IMR-90 (cell line): ENCODE results near the gene FAM98B. TPM values are rescaled to one million over a fixed set of nuclear protein-coding genes. Genes with fewer than 3 reads are reported as not detected.

Experiments used
- ATAC-seq: fragments of 200-7000 bp; cut with Tn5 transposase; 2 replicates; pipeline ENCODE4 v1.9.1; 2020; ENCODE audit warnings: low read depth, mild to moderate bottlenecking, moderate library complexity
- BruUV-seq: library from RNA; stranded (reverse); fragments of 400-500 nt; replicated peaks from 2 replicates; lab custom pipeline; 2021; lab: Mats Ljungman, UMichigan
- CTCF ChIA-PET: fragments of 300-600 bp; formaldehyde crosslinking; extraction: SDS; loops from one replicate; lab custom pipeline; 2021; ENCODE audit warnings: antibody characterized with exemption; lab: Yijun Ruan, JAX
- POLR2A ChIA-PET: fragments of 300-600 bp; sonication (Branson Sonifier 250); formaldehyde crosslinking; loops from one replicate; lab custom pipeline; 2022; ENCODE audit warnings: antibody characterized with exemption; ENCODE audit not compliant: unreplicated experiment; lab: Charles Lee
- DNase-seq: peaks from one replicate; pipeline ENCODE4 v3.0.0; 2013
- H2AFZ ChIP-seq: replicated peaks from 2 replicates; pipeline ENCODE3; 2013; ENCODE audit warnings: low read length, mild to moderate bottlenecking; ENCODE audit not compliant: poor library complexity
- H2AK5ac ChIP-seq: 2 replicates; pipeline ENCODE4 v1.6.1; 2013; ENCODE audit warnings: low read depth, low read length, inconsistent platforms
- H2AK9ac ChIP-seq: replicated peaks from 2 replicates; pipeline ENCODE3; 2013; ENCODE audit warnings: mild to moderate bottlenecking, low read depth, low read length, moderate library complexity; ENCODE audit not compliant: poor library complexity
- H2BK120ac ChIP-seq: 2 replicates; pipeline ENCODE4 v1.6.1; 2013; ENCODE audit warnings: low read depth, low read length, inconsistent platforms
- H2BK15ac ChIP-seq: 3 replicates; pipeline ENCODE4 v1.6.1; 2013; ENCODE audit warnings: low read depth, low read length, inconsistent platforms
- H2BK20ac ChIP-seq: 2 replicates; pipeline ENCODE4 v1.6.1; 2013; ENCODE audit warnings: low read depth, mild to moderate bottlenecking, inconsistent platforms, low read length, moderate library complexity
- H2BK5ac ChIP-seq: 2 replicates; pipeline ENCODE4 v1.6.1; 2013; ENCODE audit warnings: mild to moderate bottlenecking, low read depth, low read length, inconsistent platforms; ENCODE audit not compliant: poor library complexity, severe bottlenecking
- H3K14ac ChIP-seq: replicated peaks from 2 replicates; pipeline ENCODE4 v1.6.1; 2013; ENCODE audit warnings: low read depth, low read length, inconsistent platforms
- H3K18ac ChIP-seq: 2 replicates; pipeline ENCODE4 v1.6.1; 2013; ENCODE audit warnings: low read depth, low read length, control low read depth
- H3K23ac ChIP-seq: 2 replicates; pipeline ENCODE4 v1.6.1; 2013; ENCODE audit warnings: low read depth, low read length, inconsistent platforms
- H3K27ac ChIP-seq: 2 replicates; pipeline ENCODE4 v1.5.1; 2013; ENCODE audit warnings: mild to moderate bottlenecking, control low read depth, low read length; ENCODE audit not compliant: insufficient read depth
- H3K27me3 ChIP-seq: 2 replicates; pipeline ENCODE4 v1.6.1; 2013; ENCODE audit warnings: low read length; ENCODE audit not compliant: control insufficient read depth, insufficient read depth
- H3K36me3 ChIP-seq: 2 replicates; pipeline ENCODE4 v1.6.1; 2013; ENCODE audit warnings: low read length, mixed read lengths; ENCODE audit not compliant: control insufficient read depth, insufficient read depth
- H3K4ac ChIP-seq: 2 replicates; pipeline ENCODE4 v1.6.1; 2013; ENCODE audit warnings: low read depth, low read length, inconsistent platforms
- H3K4me1 ChIP-seq: 2 replicates; pipeline ENCODE4 v1.6.1; 2013; ENCODE audit warnings: low read length, mixed read lengths; ENCODE audit not compliant: control insufficient read depth, insufficient read depth
- H3K4me2 ChIP-seq: 2 replicates; pipeline ENCODE4 v1.6.1; 2013; ENCODE audit warnings: low read depth, mild to moderate bottlenecking, control low read depth, low read length, moderate library complexity
- H3K4me3 ChIP-seq: 2 replicates; pipeline ENCODE4 v1.5.1; 2013; ENCODE audit warnings: low read depth, mild to moderate bottlenecking, control low read depth, low read length, moderate library complexity; ENCODE audit not compliant: insufficient read depth
- H3K56ac ChIP-seq: 2 replicates; pipeline ENCODE4 v1.6.1; 2013; ENCODE audit warnings: low read length, inconsistent platforms; ENCODE audit not compliant: insufficient read depth; ENCODE audit errors: extremely low read depth
- H3K79me1 ChIP-seq, 2 experiments: 2 replicates each; pipeline ENCODE4 v1.6.1; 2013; ENCODE audit warnings: low read length in 2 of 2, inconsistent platforms in 1 of 2, low read depth in 1 of 2
- H3K9ac ChIP-seq: 2 replicates; pipeline ENCODE4 v1.6.1; 2013; ENCODE audit warnings: low read depth, low read length, control low read depth
- H3K9me1 ChIP-seq: 2 replicates; pipeline ENCODE4 v1.6.1; 2013; ENCODE audit warnings: low read length, inconsistent platforms; ENCODE audit not compliant: insufficient read depth
- H3K9me3 ChIP-seq: 2 replicates; pipeline ENCODE4 v1.6.1; 2013; ENCODE audit warnings: low read length; ENCODE audit not compliant: control insufficient read depth, insufficient read depth
- H4K20me1 ChIP-seq: 2 replicates; pipeline ENCODE4 v1.6.1; 2013; ENCODE audit warnings: low read length, inconsistent platforms; ENCODE audit not compliant: insufficient read depth
- H4K5ac ChIP-seq: 2 replicates; pipeline ENCODE4 v1.6.1; 2013; ENCODE audit warnings: mild to moderate bottlenecking, low read depth, low read length, control low read depth
- H4K8ac ChIP-seq, 2 experiments: 2 replicates each; pipeline ENCODE4 v1.6.1; 2013; ENCODE audit warnings: low read depth in 2 of 2, low read length in 2 of 2, control low read depth in 1 of 2, inconsistent platforms in 1 of 2
- H4K91ac ChIP-seq: 2 replicates; pipeline ENCODE4 v1.6.1; 2013; ENCODE audit warnings: low read depth, low read length, inconsistent platforms; ENCODE audit not compliant: insufficient read depth
- BHLHE40 ChIP-seq: fragments of 150-350 bp; IDR thresholded peaks from 2 replicates; pipeline ENCODE4 v1.6.1; 2016; ENCODE audit warnings: mild to moderate bottlenecking, low read depth, low read length
- CEBPB ChIP-seq: IDR thresholded peaks from 2 replicates; pipeline ENCODE4 v1.6.1; 2012; ENCODE audit warnings: low read depth, low read length, improper control_type of control experiment
- CHD1 ChIP-seq: IDR thresholded peaks from 2 replicates; pipeline ENCODE4 v1.6.1; 2012; ENCODE audit warnings: low read depth, low read length, improper control_type of control experiment
- ELK1 ChIP-seq: fragments of 150-350 bp; IDR thresholded peaks from 2 replicates; pipeline ENCODE4 v1.6.1; 2016; ENCODE audit warnings: low read depth, mild to moderate bottlenecking, low read length, moderate library complexity, borderline replicate concordance
- MAFK ChIP-seq: IDR thresholded peaks from 2 replicates; pipeline ENCODE4 v1.6.1; 2012; ENCODE audit warnings: low read depth, low read length, improper control_type of control experiment
- MAZ ChIP-seq: IDR thresholded peaks from 2 replicates; pipeline ENCODE4 v1.6.1; 2012; ENCODE audit warnings: low read depth, mild to moderate bottlenecking, low read length, improper control_type of control experiment, moderate library complexity, borderline replicate concordance
- POLR2A ChIP-seq: IDR thresholded peaks from 2 replicates; pipeline ENCODE4 v1.6.1; 2012; ENCODE audit warnings: mild to moderate bottlenecking, low read depth, low read length
- WGBS, 2 experiments: methylation state at CpG; one replicate each; pipeline versions ENCODE4 v1.1.5 to v1.1.7; 2013; ENCODE audit warnings: missing lambda C conversion rate in 2 of 2; ENCODE audit not compliant: insufficient read length in 1 of 2; ENCODE audit errors: extremely low coverage in 2 of 2; 5-methylcytosine and 5-hydroxymethylcytosine counted together
- dilution Hi-C: fragments of 300-500 bp; cut with HindIII; formaldehyde crosslinking; loops from one replicate; pipeline ENCODE4 v1.14.3; 2018; ENCODE audit warnings: low sequenced_read_pairs; ENCODE audit not compliant: unreplicated experiment
- in situ Hi-C: fragments of 300-500 bp; cut with MboI; formaldehyde crosslinking; loops from 3 replicates; pipeline ENCODE4 v1.14.3; 2019; ENCODE audit warnings: low sequenced_read_pairs, inconsistent platforms, mixed read lengths
- intact Hi-C: fragments of 100-400 bp; cut with micrococcal nuclease; formaldehyde crosslinking; loops from 2 replicates; pipeline ENCODE4 v1.10.0; 2022
- polyA plus RNA-seq, 3 experiments: library from polyadenylated mRNA; depleted of rRNA; stranded (reverse); fragments of >200 nt; gene quantifications; 2 replicates each; pipeline ENCODE4 v1.2.3, GENCODE V29; 2012; ENCODE audit warnings: low replicate concordance in 1 of 3
- total RNA-seq: library from RNA; depleted of rRNA; stranded (reverse); fragments of >200 nt; gene quantifications from 2 replicates; pipeline ENCODE4 v1.2.3, GENCODE V29; 2012
- TF ChIP-seq, protein P1 (sequence below): conservative IDR thresholded peaks from 2 replicates; pipeline ENCODE4 v1.5.1; 2012; ENCODE audit warnings: mild to moderate bottlenecking, low read depth, low read length, improper control_type of control experiment

Gene FAM98B
- total and polyA plus RNA-seq, 2 of the 4 experiments (the other 2 are of a cell fraction), result 2.7 to 12.2 TPM

DNA sequence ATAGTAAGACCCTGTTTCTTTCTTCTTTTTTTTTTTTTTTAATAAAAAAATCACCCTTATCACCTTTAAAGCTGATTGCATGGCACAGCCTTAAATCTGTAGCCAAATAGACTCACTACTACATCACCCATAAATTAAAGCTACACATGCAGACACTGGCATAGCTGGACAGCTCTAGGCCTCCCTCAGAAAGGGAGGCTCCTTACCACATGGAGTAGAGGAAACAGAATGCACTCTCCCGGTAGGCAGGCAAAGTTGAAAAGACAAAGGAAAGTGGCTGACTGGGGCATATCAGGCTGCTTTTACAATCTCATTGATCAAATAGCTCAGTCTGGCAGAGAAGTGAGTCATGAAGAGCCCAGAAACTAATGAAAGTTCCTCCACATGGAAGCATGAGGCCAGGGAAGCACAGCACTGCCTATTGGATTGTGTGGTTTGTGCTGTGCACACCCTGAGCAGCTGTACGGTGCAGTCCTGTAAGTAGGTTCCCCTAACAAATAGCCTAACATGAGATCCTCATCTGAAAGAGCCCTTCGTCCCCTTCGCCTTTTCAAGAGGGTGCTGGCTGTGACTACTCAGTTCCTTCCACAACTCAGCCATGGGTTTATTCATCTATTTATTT lies 32.7 kb upstream of the FAM98B start:
- Histone ChIP-seq H3K27me3 (peaks cover 40% of the 10 kb centered on the region), H3K27ac (no peak overlapping the region), H3K79me1 (no peaks in the 10 kb centered on the region), H2BK5ac (no peak overlapping the region), H3K36me3 (no peaks in the 10 kb centered on the region), H2AFZ (no peak overlapping the region), H2AK9ac (no peak overlapping the region), H2AK5ac (no peak overlapping the region), H4K8ac (no peak overlapping the region), H3K56ac (no peak overlapping the region), H3K4me3 (no peak overlapping the region), H3K4me1 (no peaks in the 10 kb centered on the region), H4K5ac (no peak overlapping the region), H4K91ac (no peak overlapping the region), H3K23ac (no peak overlapping the region), H3K4ac (no peak overlapping the region), H3K9me1 (no peaks in the 10 kb centered on the region), H3K9me3 (peaks cover 4% of the 10 kb centered on the region), H3K18ac (no peak overlapping the region), H2BK120ac (no peak overlapping the region), H3K9ac (no peak overlapping the region), H4K20me1 (no peaks in the 10 kb centered on the region), H2BK15ac (no peak overlapping the region), H2BK20ac (no peak overlapping the region), H3K4me2 (no peak overlapping the region), H3K14ac (no peak overlapping the region)
- ATAC-seq (no peak), DNase-seq (no peak)
- CTCF ChIA-PET, result interaction anchor here (0.8 kb wide), 1 partner anchor 416 kb away, joined by 3 read pairs; no protein-coding TSS in a partner anchor
- no TSS peak for BruUV-seq
- POLR2A ChIA-PET, result no interaction called here
- intact Hi-C loops (no loop called here), in situ Hi-C loops (no loop called here), dilution Hi-C loops (no loop called here)
- WGBS, 2 experiments, result no CpG with 5 or more reads among the region's 4 CpGs
- TF ChIP-seq CEBPB (no peak), MAFK (no peak), POLR2A (no peak), MAZ (no peak), BHLHE40 (no peak), CHD1 (no peak), ELK1 (no peak)
- TF ChIP-seq, protein P1, sequence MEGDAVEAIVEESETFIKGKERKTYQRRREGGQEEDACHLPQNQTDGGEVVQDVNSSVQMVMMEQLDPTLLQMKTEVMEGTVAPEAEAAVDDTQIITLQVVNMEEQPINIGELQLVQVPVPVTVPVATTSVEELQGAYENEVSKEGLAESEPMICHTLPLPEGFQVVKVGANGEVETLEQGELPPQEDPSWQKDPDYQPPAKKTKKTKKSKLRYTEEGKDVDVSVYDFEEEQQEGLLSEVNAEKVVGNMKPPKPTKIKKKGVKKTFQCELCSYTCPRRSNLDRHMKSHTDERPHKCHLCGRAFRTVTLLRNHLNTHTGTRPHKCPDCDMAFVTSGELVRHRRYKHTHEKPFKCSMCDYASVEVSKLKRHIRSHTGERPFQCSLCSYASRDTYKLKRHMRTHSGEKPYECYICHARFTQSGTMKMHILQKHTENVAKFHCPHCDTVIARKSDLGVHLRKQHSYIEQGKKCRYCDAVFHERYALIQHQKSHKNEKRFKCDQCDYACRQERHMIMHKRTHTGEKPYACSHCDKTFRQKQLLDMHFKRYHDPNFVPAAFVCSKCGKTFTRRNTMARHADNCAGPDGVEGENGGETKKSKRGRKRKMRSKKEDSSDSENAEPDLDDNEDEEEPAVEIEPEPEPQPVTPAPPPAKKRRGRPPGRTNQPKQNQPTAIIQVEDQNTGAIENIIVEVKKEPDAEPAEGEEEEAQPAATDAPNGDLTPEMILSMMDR, result no peak
